ENCODE measurements around the gene ZNF473.

ZNF473 gene

GRCh38 chr19:50003810-50004419 lies 21.9 kb upstream of the ZNF473 start:
- DNase-seq, result peak; percentile 24 to 83

- DNase-seq, result no peak
Observed at GRCh38 chr19:50005428-50005827, 20.4 kb upstream of the ZNF473 start.

- no peak for DNase-seq
Observed at GRCh38 chr19:50007170-50007569, 18.6 kb upstream of the ZNF473 start.

- no peak for DNase-seq
Observed at GRCh38 chr19:50007947-50008346, 17.9 kb upstream of the ZNF473 start.

- DNase-seq, result no peak
Observed at GRCh38 chr19:50008532-50008931, 17.3 kb upstream of the ZNF473 start.

- DNase-seq, result no peak
Observed at GRCh38 chr19:50016225-50016807, 9.5 kb upstream of the ZNF473 start.

- no peak for DNase-seq
Observed at GRCh38 chr19:50020481-50020880, 5.3 kb upstream of the ZNF473 start.

GRCh38 chr19:50022823-50023222 lies 3.0 kb upstream of the ZNF473 start:
- DNase-seq, result no peak

GRCh38 chr19:50024719-50025021 lies 1.1 kb upstream of the ZNF473 start:
- DNase-seq, result no peak

- DNase-seq, result peak; percentile 93 to 98
Observed at GRCh38 chr19:50025022-50025793, 597 bp upstream of the ZNF473 start, which contains the start of gene VRK3. Gene VRK3, minus strand, starts transcription at chr19:50025372. Its CDS starts 9,210 bp downstream, at chr19:50016162.

GRCh38 chr19:50026550-50026906 lies 723 bp downstream of the ZNF473 start:
- no peak for DNase-seq

- DNase-seq, result no peak
Observed at GRCh38 chr19:50030225-50030624, 4.4 kb downstream of the ZNF473 start.

GRCh38 chr19:50030937-50031336 lies 5.1 kb downstream of the ZNF473 start:
- DNase-seq, result no peak

GRCh38 chr19:50036908-50037307 lies 11.1 kb downstream of the ZNF473 start:
- no peak for DNase-seq

GRCh38 chr19:50039968-50040367 lies 14.2 kb downstream of the ZNF473 start:
- no peak for DNase-seq

GRCh38 chr19:50040967-50041366 lies 15.2 kb downstream of the ZNF473 start:
- no peak for DNase-seq

GRCh38 chr19:50042363-50043024 lies 16.7 kb downstream of the ZNF473 start:
- no peak for DNase-seq

GRCh38 chr19:50043967-50044366 lies 18.2 kb downstream of the ZNF473 start:
- no peak for DNase-seq

GRCh38 chr19:50044922-50045321 lies 19.1 kb downstream of the ZNF473 start:
- DNase-seq, result no peak

- no peak for DNase-seq
Observed at GRCh38 chr19:50046649-50047503, 21.1 kb downstream of the ZNF473 start.

GRCh38 chr19:50047671-50048070 lies 21.9 kb downstream of the ZNF473 start:
- DNase-seq, result no peak

GRCh38 chr19:50050406-50051227 lies 24.8 kb downstream of the ZNF473 start:
- no peak for DNase-seq

Measured in SW 1271 (cell line).